Smooth muscle cell (in vitro differentiated cells): ENCODE results near the gene SPPL2B. TPM values are rescaled to one million over a fixed set of nuclear protein-coding genes. Genes with fewer than 3 reads are reported as not detected.
A peak's percentile ranks its signal among the peaks of the same experiment; 100 is the strongest.
"Not testable (repeated sequence)": the region's sequence is repeated elsewhere in the genome, so short reads cannot be mapped to it uniquely, and the experiment has no call there.

Experiments used
- DNase-seq: peaks from one replicate; lab custom pipeline; 2025; ENCODE audit not compliant: unreplicated experiment; lab: John Stamatoyannopoulos, UW
- H2AFZ ChIP-seq: fragments of 200-600 bp; sonication (generic); 2 replicates; pipeline ENCODE4 v1.6.0; 2016; ENCODE audit warnings: antibody characterized with exemption, low read depth, mild to moderate bottlenecking
- H3F3A ChIP-seq: fragments of 200-600 bp; sonication (generic); 2 replicates; pipeline ENCODE4 v1.6.0; 2017; ENCODE audit warnings: antibody characterized with exemption, low read depth
- H3K27ac ChIP-seq: fragments of 200-600 bp; sonication (generic); 2 replicates; pipeline ENCODE4 v1.5.1; 2016; ENCODE audit warnings: low read depth, mild to moderate bottlenecking
- H3K27me3 ChIP-seq: fragments of 200-600 bp; sonication (generic); 2 replicates; pipeline ENCODE4 v1.6.1; 2016; ENCODE audit warnings: low read depth, mild to moderate bottlenecking
- H3K36me3 ChIP-seq: fragments of 200-600 bp; sonication (generic); 2 replicates; pipeline ENCODE4 v1.5.1; 2016; ENCODE audit warnings: low read depth
- H3K4me1 ChIP-seq: fragments of 200-600 bp; sonication (generic); 2 replicates; pipeline ENCODE4 v1.5.1; 2016; ENCODE audit warnings: low read depth
- H3K4me2 ChIP-seq: fragments of 200-600 bp; sonication (generic); 2 replicates; pipeline ENCODE4 v1.6.0; 2016; ENCODE audit warnings: mild to moderate bottlenecking
- H3K4me3 ChIP-seq: fragments of 200-600 bp; sonication (generic); 2 replicates; pipeline ENCODE4 v1.5.1; 2016; ENCODE audit warnings: mild to moderate bottlenecking
- H3K79me2 ChIP-seq: fragments of 200-600 bp; sonication (generic); 2 replicates; pipeline ENCODE4 v1.6.0; 2016; ENCODE audit warnings: low read depth, mild to moderate bottlenecking
- H3K9ac ChIP-seq: fragments of 200-600 bp; sonication (generic); 2 replicates; pipeline ENCODE4 v1.6.0; 2016; ENCODE audit warnings: low read depth
- H3K9me3 ChIP-seq: fragments of 200-600 bp; sonication (generic); replicated peaks from 2 replicates; pipeline ENCODE4 v1.5.1; 2016; ENCODE audit warnings: low read depth
- H4K20me1 ChIP-seq: fragments of 200-600 bp; sonication (generic); 2 replicates; pipeline ENCODE4 v1.6.0; 2016; ENCODE audit warnings: low read depth
- CTCF ChIP-seq: fragments of 200-600 bp; sonication (generic); IDR thresholded peaks from 2 replicates; pipeline ENCODE4 v1.5.1; 2017; ENCODE audit warnings: borderline replicate concordance, mild to moderate bottlenecking, antibody characterized with exemption; ENCODE audit not compliant: insufficient read depth, poor library complexity, severe bottlenecking
- WGBS: methylation state at CpG from one replicate; pipeline ENCODE4 v1.1.7; 2016; ENCODE audit warnings: low lambda C conversion rate; 5-methylcytosine and 5-hydroxymethylcytosine counted together
- polyA plus RNA-seq: library from polyadenylated mRNA; unstranded; fragments of >200 nt; fragmentation: Nextera tagmentation; extraction: Ambion mirVana; gene quantifications from 2 replicates; pipeline ENCODE4 v1.2.1, GENCODE V29; 2016
- total RNA-seq: library from RNA; depleted of rRNA; stranded (reverse); fragments of >200 nt; gene quantifications from 2 replicates; pipeline ENCODE4 v1.2.3, GENCODE V29; 2014

SPPL2B gene
- total and polyA plus RNA-seq, 2 experiments from 2014 or later: 53.6 to 54.7 TPM

DNA sequence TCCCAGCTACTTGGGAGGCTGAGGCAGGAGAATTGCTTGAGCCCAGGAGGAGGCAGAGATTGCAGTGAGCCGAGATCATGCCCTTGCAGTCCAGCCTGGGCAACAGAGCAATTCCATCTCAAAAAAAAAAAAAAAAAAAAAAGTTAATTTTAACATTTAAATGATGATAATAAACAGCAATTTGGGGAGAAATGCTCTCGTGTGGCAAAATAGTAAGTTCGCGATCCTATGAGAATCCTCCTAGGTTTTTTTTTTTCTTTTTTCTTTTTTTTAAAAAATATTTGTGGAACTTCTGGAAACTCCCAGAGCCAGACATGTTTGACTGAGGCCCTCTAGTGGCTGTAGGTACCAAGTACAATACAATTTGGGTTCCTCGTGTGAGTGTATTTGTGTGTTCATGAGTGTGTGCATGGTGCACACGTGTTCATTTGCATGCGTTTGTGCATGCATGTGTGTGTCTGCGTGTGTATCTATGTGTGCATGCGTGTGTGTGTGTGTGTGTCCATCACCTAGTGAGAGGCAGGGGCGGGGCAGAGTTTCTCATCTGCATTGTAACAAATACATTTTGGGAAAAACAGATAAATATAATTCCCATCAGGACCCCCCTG lies 62.7 kb downstream of the SPPL2B start:
- Histone ChIP-seq H2AFZ (no peak overlapping the region), H3K4me2 (peak overlapping the region; percentile 31), H3K79me2 (no peaks in the 10 kb centered on the region), H3K9ac (no peak overlapping the region), H4K20me1 (no peaks in the 10 kb centered on the region), H3F3A (no peaks in the 10 kb centered on the region), H3K4me3 (no peak overlapping the region), H3K36me3 (no peaks in the 10 kb centered on the region), H3K27me3 (no peaks in the 10 kb centered on the region), H3K4me1 (no peaks in the 10 kb centered on the region), H3K27ac (no peak overlapping the region), H3K9me3 (no peaks in the 10 kb centered on the region)
- 9% methylated on average over 9 of the region's 10 CpGs for WGBS
- TF ChIP-seq CTCF: peak; percentile 82
- no peak for DNase-seq

- Histone ChIP-seq H3K4me2 (no peak overlapping the region), H3K9me3 (no peaks in the 10 kb centered on the region), H4K20me1 (no peaks in the 10 kb centered on the region), H3K4me1 (no peaks in the 10 kb centered on the region), H3F3A (no peaks in the 10 kb centered on the region), H3K79me2 (no peaks in the 10 kb centered on the region), H3K36me3 (no peaks in the 10 kb centered on the region), H3K4me3 (no peak overlapping the region), H2AFZ (no peak overlapping the region), H3K9ac (no peak overlapping the region), H3K27me3 (no peaks in the 10 kb centered on the region), H3K27ac (no peak overlapping the region)
- no peak for DNase-seq
- no peak for TF ChIP-seq CTCF
- 71% methylated on average over 7 of the region's 7 CpGs for WGBS
Measured at GRCh38 chr19:2392366-2392765, 63.9 kb downstream of the SPPL2B start.

GRCh38 chr19:2392899-2393298 lies 64.4 kb downstream of the SPPL2B start:
- H3K4me3 ChIP-seq, H2AFZ ChIP-seq, H3K9ac ChIP-seq, H3K9me3 ChIP-seq, H4K20me1 ChIP-seq, DNase-seq, H3K4me1 ChIP-seq, H3K27me3 ChIP-seq, H3F3A ChIP-seq, H3K27ac ChIP-seq, H3K36me3 ChIP-seq, H3K79me2 ChIP-seq, H3K4me2 ChIP-seq: not testable (repeated sequence)
- 84% methylated on average over 8 of the region's 8 CpGs for WGBS

DNA sequence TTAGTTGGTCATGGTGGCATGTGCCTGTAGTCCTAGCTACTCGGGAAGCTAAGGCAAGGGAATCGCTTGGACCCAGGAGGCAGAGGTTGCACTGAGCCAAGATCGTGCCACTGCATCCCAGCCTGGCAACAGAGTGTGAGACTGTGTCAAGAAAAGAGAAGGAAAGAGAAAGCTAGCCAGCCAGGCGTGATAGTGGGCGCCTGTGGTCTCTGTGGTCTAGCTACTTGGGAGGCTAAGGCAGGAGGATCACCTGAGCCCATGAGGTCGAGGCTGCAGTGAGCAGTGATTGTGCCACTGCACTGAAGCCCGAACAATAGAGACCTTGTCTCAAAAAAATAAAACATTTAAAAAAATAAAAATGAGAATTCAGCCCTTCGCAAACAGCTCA lies 65.6 kb downstream of the SPPL2B start:
- no peak for TF ChIP-seq CTCF
- Histone ChIP-seq H3K4me2 (no peak overlapping the region), H3K79me2 (no peaks in the 10 kb centered on the region)

More for the DNA sequence above, 65.6 kb downstream of the SPPL2B start:
- Histone ChIP-seq H3K27me3 (no peaks in the 10 kb centered on the region), H3K27ac (no peak overlapping the region), H2AFZ (no peak overlapping the region), H4K20me1 (no peaks in the 10 kb centered on the region), H3K4me3 (no peak overlapping the region), H3K9me3 (no peaks in the 10 kb centered on the region), H3K36me3 (no peaks in the 10 kb centered on the region), H3F3A (no peaks in the 10 kb centered on the region), H3K9ac (no peak overlapping the region), H3K4me1 (no peaks in the 10 kb centered on the region)
- DNase-seq: no peak
- 86% methylated on average over 8 of the region's 8 CpGs for WGBS
